Measurements from ENCODE around the gene IFT74.

- no peak for TF ChIP-seq TCF7 (IDR thresholded peaks at IDR 0.05; ENCODE audit: borderline replicate concordance)
- TF ChIP-seq YY1 (IDR thresholded peaks at IDR 0.05; ENCODE audit: low read depth, low read length), result no peak
- TF ChIP-seq, protein P1, sequence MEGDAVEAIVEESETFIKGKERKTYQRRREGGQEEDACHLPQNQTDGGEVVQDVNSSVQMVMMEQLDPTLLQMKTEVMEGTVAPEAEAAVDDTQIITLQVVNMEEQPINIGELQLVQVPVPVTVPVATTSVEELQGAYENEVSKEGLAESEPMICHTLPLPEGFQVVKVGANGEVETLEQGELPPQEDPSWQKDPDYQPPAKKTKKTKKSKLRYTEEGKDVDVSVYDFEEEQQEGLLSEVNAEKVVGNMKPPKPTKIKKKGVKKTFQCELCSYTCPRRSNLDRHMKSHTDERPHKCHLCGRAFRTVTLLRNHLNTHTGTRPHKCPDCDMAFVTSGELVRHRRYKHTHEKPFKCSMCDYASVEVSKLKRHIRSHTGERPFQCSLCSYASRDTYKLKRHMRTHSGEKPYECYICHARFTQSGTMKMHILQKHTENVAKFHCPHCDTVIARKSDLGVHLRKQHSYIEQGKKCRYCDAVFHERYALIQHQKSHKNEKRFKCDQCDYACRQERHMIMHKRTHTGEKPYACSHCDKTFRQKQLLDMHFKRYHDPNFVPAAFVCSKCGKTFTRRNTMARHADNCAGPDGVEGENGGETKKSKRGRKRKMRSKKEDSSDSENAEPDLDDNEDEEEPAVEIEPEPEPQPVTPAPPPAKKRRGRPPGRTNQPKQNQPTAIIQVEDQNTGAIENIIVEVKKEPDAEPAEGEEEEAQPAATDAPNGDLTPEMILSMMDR (IDR thresholded peaks at IDR 0.05 in 2 of 3, conservative IDR thresholded peaks at IDR 0.05 in 1 of 3; ENCODE audit: control insufficient read depth in 2 of 3, extremely low read depth in 1 of 3, insufficient read depth in 1 of 3, low read depth in 3 of 3, low read length in 3 of 3), result no peak
- TF ChIP-seq BRCA1 (IDR thresholded peaks at IDR 0.05; ENCODE audit: low read depth, low read length), result no peak
- TF ChIP-seq, protein P2, sequence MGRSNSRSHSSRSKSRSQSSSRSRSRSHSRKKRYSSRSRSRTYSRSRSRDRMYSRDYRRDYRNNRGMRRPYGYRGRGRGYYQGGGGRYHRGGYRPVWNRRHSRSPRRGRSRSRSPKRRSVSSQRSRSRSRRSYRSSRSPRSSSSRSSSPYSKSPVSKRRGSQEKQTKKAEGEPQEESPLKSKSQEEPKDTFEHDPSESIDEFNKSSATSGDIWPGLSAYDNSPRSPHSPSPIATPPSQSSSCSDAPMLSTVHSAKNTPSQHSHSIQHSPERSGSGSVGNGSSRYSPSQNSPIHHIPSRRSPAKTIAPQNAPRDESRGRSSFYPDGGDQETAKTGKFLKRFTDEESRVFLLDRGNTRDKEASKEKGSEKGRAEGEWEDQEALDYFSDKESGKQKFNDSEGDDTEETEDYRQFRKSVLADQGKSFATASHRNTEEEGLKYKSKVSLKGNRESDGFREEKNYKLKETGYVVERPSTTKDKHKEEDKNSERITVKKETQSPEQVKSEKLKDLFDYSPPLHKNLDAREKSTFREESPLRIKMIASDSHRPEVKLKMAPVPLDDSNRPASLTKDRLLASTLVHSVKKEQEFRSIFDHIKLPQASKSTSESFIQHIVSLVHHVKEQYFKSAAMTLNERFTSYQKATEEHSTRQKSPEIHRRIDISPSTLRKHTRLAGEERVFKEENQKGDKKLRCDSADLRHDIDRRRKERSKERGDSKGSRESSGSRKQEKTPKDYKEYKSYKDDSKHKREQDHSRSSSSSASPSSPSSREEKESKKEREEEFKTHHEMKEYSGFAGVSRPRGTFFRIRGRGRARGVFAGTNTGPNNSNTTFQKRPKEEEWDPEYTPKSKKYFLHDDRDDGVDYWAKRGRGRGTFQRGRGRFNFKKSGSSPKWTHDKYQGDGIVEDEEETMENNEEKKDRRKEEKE (IDR thresholded peaks at IDR 0.05), result no peak
- TF ChIP-seq CEBPB (IDR thresholded peaks at IDR 0.05; ENCODE audit: borderline replicate concordance in 1 of 2, low read depth in 2 of 2, low read length in 2 of 2), result no peak
Observed at GRCh38 chr9:26973989-26974388, 17.8 kb downstream of the IFT74 start.

Data from GM12878 (cell line).